IMR-90 (cell line): ENCODE measurements around the gene MARF1. TPM values are rescaled to one million over a fixed set of nuclear protein-coding genes. Genes with fewer than 3 reads are reported as not detected.

Experiments
- ATAC-seq: fragments of 200-7000 bp; cut with Tn5 transposase; 2 replicates; pipeline ENCODE4 v1.9.1; 2020; ENCODE audit warnings: low read depth, mild to moderate bottlenecking, moderate library complexity
- BruUV-seq: library from RNA; stranded (reverse); fragments of 400-500 nt; replicated peaks from 2 replicates; lab custom pipeline; 2021; lab: Mats Ljungman, UMichigan
- CTCF ChIA-PET: fragments of 300-600 bp; formaldehyde crosslinking; extraction: SDS; loops from one replicate; lab custom pipeline; 2021; ENCODE audit warnings: antibody characterized with exemption; lab: Yijun Ruan, JAX
- POLR2A ChIA-PET: fragments of 300-600 bp; sonication (Branson Sonifier 250); formaldehyde crosslinking; loops from one replicate; lab custom pipeline; 2022; ENCODE audit warnings: antibody characterized with exemption; ENCODE audit not compliant: unreplicated experiment; lab: Charles Lee
- DNase-seq: peaks from one replicate; pipeline ENCODE4 v3.0.0; 2013
- H2AFZ ChIP-seq: replicated peaks from 2 replicates; pipeline ENCODE3; 2013; ENCODE audit warnings: low read length, mild to moderate bottlenecking; ENCODE audit not compliant: poor library complexity
- H2AK5ac ChIP-seq: 2 replicates; pipeline ENCODE4 v1.6.1; 2013; ENCODE audit warnings: low read depth, low read length, inconsistent platforms
- H2AK9ac ChIP-seq: replicated peaks from 2 replicates; pipeline ENCODE3; 2013; ENCODE audit warnings: mild to moderate bottlenecking, low read depth, low read length, moderate library complexity; ENCODE audit not compliant: poor library complexity
- H2BK120ac ChIP-seq: 2 replicates; pipeline ENCODE4 v1.6.1; 2013; ENCODE audit warnings: low read depth, low read length, inconsistent platforms
- H2BK15ac ChIP-seq: 3 replicates; pipeline ENCODE4 v1.6.1; 2013; ENCODE audit warnings: low read depth, low read length, inconsistent platforms
- H2BK20ac ChIP-seq: 2 replicates; pipeline ENCODE4 v1.6.1; 2013; ENCODE audit warnings: low read depth, mild to moderate bottlenecking, inconsistent platforms, low read length, moderate library complexity
- H2BK5ac ChIP-seq: 2 replicates; pipeline ENCODE4 v1.6.1; 2013; ENCODE audit warnings: mild to moderate bottlenecking, low read depth, low read length, inconsistent platforms; ENCODE audit not compliant: poor library complexity, severe bottlenecking
- H3K14ac ChIP-seq: replicated peaks from 2 replicates; pipeline ENCODE4 v1.6.1; 2013; ENCODE audit warnings: low read depth, low read length, inconsistent platforms
- H3K18ac ChIP-seq: 2 replicates; pipeline ENCODE4 v1.6.1; 2013; ENCODE audit warnings: low read depth, low read length, control low read depth
- H3K23ac ChIP-seq: 2 replicates; pipeline ENCODE4 v1.6.1; 2013; ENCODE audit warnings: low read depth, low read length, inconsistent platforms
- H3K27ac ChIP-seq: 2 replicates; pipeline ENCODE4 v1.5.1; 2013; ENCODE audit warnings: mild to moderate bottlenecking, control low read depth, low read length; ENCODE audit not compliant: insufficient read depth
- H3K27me3 ChIP-seq: 2 replicates; pipeline ENCODE4 v1.6.1; 2013; ENCODE audit warnings: low read length; ENCODE audit not compliant: control insufficient read depth, insufficient read depth
- H3K36me3 ChIP-seq: 2 replicates; pipeline ENCODE4 v1.6.1; 2013; ENCODE audit warnings: low read length, mixed read lengths; ENCODE audit not compliant: control insufficient read depth, insufficient read depth
- H3K4ac ChIP-seq: 2 replicates; pipeline ENCODE4 v1.6.1; 2013; ENCODE audit warnings: low read depth, low read length, inconsistent platforms
- H3K4me1 ChIP-seq: 2 replicates; pipeline ENCODE4 v1.6.1; 2013; ENCODE audit warnings: low read length, mixed read lengths; ENCODE audit not compliant: control insufficient read depth, insufficient read depth
- H3K4me2 ChIP-seq: 2 replicates; pipeline ENCODE4 v1.6.1; 2013; ENCODE audit warnings: low read depth, mild to moderate bottlenecking, control low read depth, low read length, moderate library complexity
- H3K4me3 ChIP-seq: 2 replicates; pipeline ENCODE4 v1.5.1; 2013; ENCODE audit warnings: low read depth, mild to moderate bottlenecking, control low read depth, low read length, moderate library complexity; ENCODE audit not compliant: insufficient read depth
- H3K56ac ChIP-seq: 2 replicates; pipeline ENCODE4 v1.6.1; 2013; ENCODE audit warnings: low read length, inconsistent platforms; ENCODE audit not compliant: insufficient read depth; ENCODE audit errors: extremely low read depth
- H3K79me1 ChIP-seq, 2 experiments: 2 replicates each; pipeline ENCODE4 v1.6.1; 2013; ENCODE audit warnings: low read length in 2 of 2, inconsistent platforms in 1 of 2, low read depth in 1 of 2
- H3K9ac ChIP-seq: 2 replicates; pipeline ENCODE4 v1.6.1; 2013; ENCODE audit warnings: low read depth, low read length, control low read depth
- H3K9me1 ChIP-seq: 2 replicates; pipeline ENCODE4 v1.6.1; 2013; ENCODE audit warnings: low read length, inconsistent platforms; ENCODE audit not compliant: insufficient read depth
- H3K9me3 ChIP-seq: 2 replicates; pipeline ENCODE4 v1.6.1; 2013; ENCODE audit warnings: low read length; ENCODE audit not compliant: control insufficient read depth, insufficient read depth
- H4K20me1 ChIP-seq: 2 replicates; pipeline ENCODE4 v1.6.1; 2013; ENCODE audit warnings: low read length, inconsistent platforms; ENCODE audit not compliant: insufficient read depth
- H4K5ac ChIP-seq: 2 replicates; pipeline ENCODE4 v1.6.1; 2013; ENCODE audit warnings: mild to moderate bottlenecking, low read depth, low read length, control low read depth
- H4K8ac ChIP-seq, 2 experiments: 2 replicates each; pipeline ENCODE4 v1.6.1; 2013; ENCODE audit warnings: low read depth in 2 of 2, low read length in 2 of 2, control low read depth in 1 of 2, inconsistent platforms in 1 of 2
- H4K91ac ChIP-seq: 2 replicates; pipeline ENCODE4 v1.6.1; 2013; ENCODE audit warnings: low read depth, low read length, inconsistent platforms; ENCODE audit not compliant: insufficient read depth
- BHLHE40 ChIP-seq: fragments of 150-350 bp; IDR thresholded peaks from 2 replicates; pipeline ENCODE4 v1.6.1; 2016; ENCODE audit warnings: mild to moderate bottlenecking, low read depth, low read length
- CEBPB ChIP-seq: IDR thresholded peaks from 2 replicates; pipeline ENCODE4 v1.6.1; 2012; ENCODE audit warnings: low read depth, low read length, improper control_type of control experiment
- CHD1 ChIP-seq: IDR thresholded peaks from 2 replicates; pipeline ENCODE4 v1.6.1; 2012; ENCODE audit warnings: low read depth, low read length, improper control_type of control experiment
- CTCF ChIP-seq: conservative IDR thresholded peaks from 2 replicates; pipeline ENCODE4 v1.5.1; 2012; ENCODE audit warnings: mild to moderate bottlenecking, low read depth, low read length, improper control_type of control experiment
- ELK1 ChIP-seq: fragments of 150-350 bp; IDR thresholded peaks from 2 replicates; pipeline ENCODE4 v1.6.1; 2016; ENCODE audit warnings: low read depth, mild to moderate bottlenecking, low read length, moderate library complexity, borderline replicate concordance
- MAFK ChIP-seq: IDR thresholded peaks from 2 replicates; pipeline ENCODE4 v1.6.1; 2012; ENCODE audit warnings: low read depth, low read length, improper control_type of control experiment
- MAZ ChIP-seq: IDR thresholded peaks from 2 replicates; pipeline ENCODE4 v1.6.1; 2012; ENCODE audit warnings: low read depth, mild to moderate bottlenecking, low read length, improper control_type of control experiment, moderate library complexity, borderline replicate concordance
- MXI1 ChIP-seq: IDR thresholded peaks from 2 replicates; pipeline ENCODE4 v1.6.1; 2012; ENCODE audit warnings: low read depth, mild to moderate bottlenecking, low read length, moderate library complexity, borderline replicate concordance
- NFE2L2 ChIP-seq: fragments of 150-350 bp; IDR thresholded peaks from 2 replicates; pipeline ENCODE4 v1.6.1; 2016; ENCODE audit warnings: low read depth, mild to moderate bottlenecking, low read length
- POLR2A ChIP-seq: IDR thresholded peaks from 2 replicates; pipeline ENCODE4 v1.6.1; 2012; ENCODE audit warnings: mild to moderate bottlenecking, low read depth, low read length
- RAD21 ChIP-seq: IDR thresholded peaks from 2 replicates; pipeline ENCODE4 v1.6.1; 2012; ENCODE audit warnings: low read length, improper control_type of control experiment
- RCOR1 ChIP-seq: IDR thresholded peaks from 2 replicates; pipeline ENCODE4 v1.6.1; 2012; ENCODE audit warnings: mild to moderate bottlenecking, low read length, improper control_type of control experiment; ENCODE audit not compliant: insufficient replicate concordance
- RFX5 ChIP-seq: IDR thresholded peaks from 2 replicates; pipeline ENCODE4 v1.8.0; 2012; ENCODE audit warnings: low read depth, mild to moderate bottlenecking, low read length, moderate library complexity
- SMC3 ChIP-seq: fragments of 150-350 bp; IDR thresholded peaks from 2 replicates; pipeline ENCODE4 v1.6.1; 2016; ENCODE audit warnings: low read depth, mild to moderate bottlenecking, antibody characterized with exemption, low read length, moderate library complexity
- USF2 ChIP-seq: fragments of 150-350 bp; IDR thresholded peaks from 2 replicates; pipeline ENCODE4 v1.6.1; 2017; ENCODE audit warnings: mild to moderate bottlenecking, antibody characterized with exemption, low read length, low read depth
- WGBS, 2 experiments: methylation state at CpG; one replicate each; pipeline versions ENCODE4 v1.1.5 to v1.1.7; 2013; ENCODE audit warnings: missing lambda C conversion rate in 2 of 2; ENCODE audit not compliant: insufficient read length in 1 of 2; ENCODE audit errors: extremely low coverage in 2 of 2; 5-methylcytosine and 5-hydroxymethylcytosine counted together
- dilution Hi-C: fragments of 300-500 bp; cut with HindIII; formaldehyde crosslinking; loops from one replicate; pipeline ENCODE4 v1.14.3; 2018; ENCODE audit warnings: low sequenced_read_pairs; ENCODE audit not compliant: unreplicated experiment
- in situ Hi-C: fragments of 300-500 bp; cut with MboI; formaldehyde crosslinking; loops from 3 replicates; pipeline ENCODE4 v1.14.3; 2019; ENCODE audit warnings: low sequenced_read_pairs, inconsistent platforms, mixed read lengths
- intact Hi-C: fragments of 100-400 bp; cut with micrococcal nuclease; formaldehyde crosslinking; loops from 2 replicates; pipeline ENCODE4 v1.10.0; 2022
- polyA plus RNA-seq, 3 experiments: library from polyadenylated mRNA; depleted of rRNA; stranded (reverse); fragments of >200 nt; gene quantifications; 2 replicates each; pipeline ENCODE4 v1.2.3, GENCODE V29; 2012; ENCODE audit warnings: low replicate concordance in 1 of 3
- total RNA-seq: library from RNA; depleted of rRNA; stranded (reverse); fragments of >200 nt; gene quantifications from 2 replicates; pipeline ENCODE4 v1.2.3, GENCODE V29; 2012

MARF1 gene
- total and polyA plus RNA-seq, 2 of the 4 experiments (the other 2 are of a cell fraction), result 9.0 to 12.9 TPM

GRCh38 chr16:15597822-15598647, 44.9 kb downstream of the MARF1 start:
- dilution Hi-C loops (no loop called here), in situ Hi-C loops (no loop called here), intact Hi-C loops (no loop called here)
- no peak overlapping the region for H2BK20ac ChIP-seq
- no peak overlapping the region for H2AK9ac ChIP-seq
- H3K23ac ChIP-seq, result no peak overlapping the region
- BruUV-seq, result no TSS peak
- H2AK5ac ChIP-seq, result no peak overlapping the region
- H3K18ac ChIP-seq, result no peak overlapping the region
- no peaks in the 10 kb centered on the region for H3K9me3 ChIP-seq
- H2BK5ac ChIP-seq, result no peak overlapping the region
- H3K56ac ChIP-seq, result no peak overlapping the region
- H3K36me3 ChIP-seq, result peaks cover 66% of the 10 kb centered on the region
- H3K9ac ChIP-seq, result no peak overlapping the region
- no peak overlapping the region for H3K4me2 ChIP-seq
- ChIA-PET POLR2A (no interaction called here), CTCF (no interaction called here)
- H3K4me3 ChIP-seq, result no peak overlapping the region
- no peak overlapping the region for H2BK120ac ChIP-seq
- no peak overlapping the region for H3K14ac ChIP-seq
- no peak overlapping the region for H3K27ac ChIP-seq
- no peak overlapping the region for H3K4ac ChIP-seq
- H3K9me1 ChIP-seq, result peaks cover 3% of the 10 kb centered on the region; the same call in 1 of the 2 replicates
- no peak overlapping the region for H4K91ac ChIP-seq
- no peak overlapping the region for H2BK15ac ChIP-seq
- no peaks in the 10 kb centered on the region for H3K27me3 ChIP-seq
- ATAC-seq, result no peak
- H3K4me1 ChIP-seq, result no peaks in the 10 kb centered on the region
- WGBS, 2 experiments, result 93% methylated on average over 5 of the region's 15 CpGs; no CpG with 5 or more reads in 1 of the 2 experiments
- DNase-seq, result no peak
- no peak overlapping the region for H4K5ac ChIP-seq
- H4K20me1 ChIP-seq, result no peaks in the 10 kb centered on the region; the same call in 1 of the 2 replicates
- H4K8ac ChIP-seq, result no peak overlapping the region
- no peaks in the 10 kb centered on the region for H3K79me1 ChIP-seq
- no peak overlapping the region for H2AFZ ChIP-seq
- no peak for TF ChIP-seq CEBPB
- no peak for TF ChIP-seq NFE2L2
- no peak for TF ChIP-seq MAZ
- no peak for TF ChIP-seq CTCF
- no peak for TF ChIP-seq POLR2A
- no peak for TF ChIP-seq CHD1
- no peak for TF ChIP-seq MXI1
- no peak for TF ChIP-seq RCOR1
- no peak for TF ChIP-seq BHLHE40
- no peak for TF ChIP-seq RAD21
- no peak for TF ChIP-seq USF2
- TF ChIP-seq ELK1, result no peak
- no peak for TF ChIP-seq RFX5
- TF ChIP-seq SMC3, result no peak
- TF ChIP-seq MAFK, result no peak
